Measurements from ENCODE around the gene PCDHGA1.
"Not testable (repeated sequence)": the region's sequence is repeated elsewhere in the genome, so short reads cannot be mapped to it uniquely, and the experiment has no call there.

GRCh38 chr5:141414548-141415274, 84.4 kb downstream of the PCDHGA1 start:
- not testable (repeated sequence) for TF ChIP-seq MAX (IDR thresholded peaks at IDR 0.05); CTCF (IDR thresholded peaks at IDR 0.05; ENCODE audit: low read depth, low read length, missing input control); REST (IDR thresholded peaks at IDR 0.05); RXRA (IDR thresholded peaks at IDR 0.05); YY1 (IDR thresholded peaks at IDR 0.05); RAD21 (IDR thresholded peaks at IDR 0.05); TAF1 (conservative IDR thresholded peaks at IDR 0.05); EGR1 (IDR thresholded peaks at IDR 0.05; ENCODE audit: low read depth in 2 of 2)

Data from liver (tissue), 3 donors.